ENCODE data around the gene PTPRG.

PTPRG gene

DNA sequence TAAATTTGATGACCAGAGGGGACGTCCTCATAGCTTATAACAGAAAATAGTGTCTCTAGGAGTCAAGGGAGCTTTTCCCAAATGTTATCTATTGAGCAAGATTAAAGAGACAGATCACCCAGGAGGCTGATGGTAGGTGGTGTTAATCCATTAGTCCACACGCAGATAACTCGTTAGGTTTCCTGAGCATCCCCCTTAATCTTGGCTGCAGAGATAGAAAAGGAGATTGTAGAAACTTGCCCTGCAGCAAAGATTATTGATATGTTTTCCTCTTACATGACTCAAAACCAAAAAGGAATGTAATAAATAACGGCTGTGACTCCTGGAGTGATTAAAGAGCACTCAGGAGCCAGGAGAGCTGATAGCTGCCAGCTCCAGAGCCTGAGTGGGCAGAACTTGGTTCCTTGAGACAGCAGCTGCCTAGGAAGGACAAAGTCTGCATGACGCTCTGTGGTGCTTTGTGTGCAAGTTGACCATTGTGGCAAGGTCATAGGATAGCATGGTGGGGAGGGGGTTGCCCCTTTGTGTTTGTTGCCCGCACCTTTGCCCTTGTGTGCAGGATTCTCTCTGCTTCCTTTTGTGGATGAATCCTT lies 234.8 kb downstream of the PTPRG start:
- Histone ChIP-seq H3K36me3 (ENCODE audit: control insufficient read depth, low read length) (no peaks in the 10 kb centered on the region), H4K20me1 (ENCODE audit: control insufficient read depth, insufficient read depth, low read depth, low read length) (no peaks in the 10 kb centered on the region), H3F3A (ENCODE audit: control insufficient read depth, insufficient read depth) (no peaks in the 10 kb centered on the region), H3K4me1 (ENCODE audit: control insufficient read depth, low read length) (no peaks in the 10 kb centered on the region), H3K27ac (ENCODE audit: low read depth, low read length) (no peak overlapping the region), H3K9me3 (ENCODE audit: control insufficient read depth, insufficient read depth, low read length) (no peaks in the 10 kb centered on the region), H3K79me2 (ENCODE audit: control insufficient read depth, low read length) (no peaks in the 10 kb centered on the region), H3K4me2 (ENCODE audit: low read length) (no peak overlapping the region), H3K9me2 (replicated peaks; ENCODE audit: control insufficient read depth, low read length) (no peaks in the 10 kb centered on the region), H3K27me3 (ENCODE audit: control insufficient read depth, low read length) (no peaks in the 10 kb centered on the region), H3K4me3 (ENCODE audit: low read length) (no peak overlapping the region)
- TF ChIP-seq, protein P1, sequence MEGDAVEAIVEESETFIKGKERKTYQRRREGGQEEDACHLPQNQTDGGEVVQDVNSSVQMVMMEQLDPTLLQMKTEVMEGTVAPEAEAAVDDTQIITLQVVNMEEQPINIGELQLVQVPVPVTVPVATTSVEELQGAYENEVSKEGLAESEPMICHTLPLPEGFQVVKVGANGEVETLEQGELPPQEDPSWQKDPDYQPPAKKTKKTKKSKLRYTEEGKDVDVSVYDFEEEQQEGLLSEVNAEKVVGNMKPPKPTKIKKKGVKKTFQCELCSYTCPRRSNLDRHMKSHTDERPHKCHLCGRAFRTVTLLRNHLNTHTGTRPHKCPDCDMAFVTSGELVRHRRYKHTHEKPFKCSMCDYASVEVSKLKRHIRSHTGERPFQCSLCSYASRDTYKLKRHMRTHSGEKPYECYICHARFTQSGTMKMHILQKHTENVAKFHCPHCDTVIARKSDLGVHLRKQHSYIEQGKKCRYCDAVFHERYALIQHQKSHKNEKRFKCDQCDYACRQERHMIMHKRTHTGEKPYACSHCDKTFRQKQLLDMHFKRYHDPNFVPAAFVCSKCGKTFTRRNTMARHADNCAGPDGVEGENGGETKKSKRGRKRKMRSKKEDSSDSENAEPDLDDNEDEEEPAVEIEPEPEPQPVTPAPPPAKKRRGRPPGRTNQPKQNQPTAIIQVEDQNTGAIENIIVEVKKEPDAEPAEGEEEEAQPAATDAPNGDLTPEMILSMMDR (IDR thresholded peaks at IDR 0.05; ENCODE audit: low read depth, low read length, poor library complexity, severe bottlenecking) = no peak
- no peak for TF ChIP-seq EZH2phosphoT487 (IDR thresholded peaks at IDR 0.05; ENCODE audit: borderline replicate concordance, low read length)

GRCh38 chr3:61796911-61797310 lies 235.5 kb downstream of the PTPRG start:
- Histone ChIP-seq H3K27me3 (ENCODE audit: control insufficient read depth, low read length) (no peaks in the 10 kb centered on the region), H3K9me2 (replicated peaks; ENCODE audit: control insufficient read depth, low read length) (no peaks in the 10 kb centered on the region), H3K9me3 (ENCODE audit: control insufficient read depth, insufficient read depth, low read length) (no peaks in the 10 kb centered on the region), H3K36me3 (ENCODE audit: control insufficient read depth, low read length) (no peaks in the 10 kb centered on the region), H3K4me2 (ENCODE audit: low read length) (no peak overlapping the region), H3K4me1 (ENCODE audit: control insufficient read depth, low read length) (no peaks in the 10 kb centered on the region), H4K20me1 (ENCODE audit: control insufficient read depth, insufficient read depth, low read depth, low read length) (no peaks in the 10 kb centered on the region), H3F3A (ENCODE audit: control insufficient read depth, insufficient read depth) (no peaks in the 10 kb centered on the region), H3K27ac (ENCODE audit: low read depth, low read length) (no peak overlapping the region), H3K4me3 (ENCODE audit: low read length) (no peak overlapping the region), H3K79me2 (ENCODE audit: control insufficient read depth, low read length) (no peaks in the 10 kb centered on the region)
- no peak for TF ChIP-seq EZH2phosphoT487 (IDR thresholded peaks at IDR 0.05; ENCODE audit: borderline replicate concordance, low read length)
- TF ChIP-seq, protein P1 (IDR thresholded peaks at IDR 0.05; ENCODE audit: low read depth, low read length, poor library complexity, severe bottlenecking) = no peak

- Histone ChIP-seq H3K9me2 (replicated peaks; ENCODE audit: control insufficient read depth, low read length) (no peaks in the 10 kb centered on the region), H3K4me2 (ENCODE audit: low read length) (no peak overlapping the region), H3K27ac (ENCODE audit: low read depth, low read length) (no peak overlapping the region), H3K9me3 (ENCODE audit: control insufficient read depth, insufficient read depth, low read length) (no peaks in the 10 kb centered on the region), H3K79me2 (ENCODE audit: control insufficient read depth, low read length) (no peaks in the 10 kb centered on the region), H3F3A (ENCODE audit: control insufficient read depth, insufficient read depth) (no peaks in the 10 kb centered on the region), H3K4me1 (ENCODE audit: control insufficient read depth, low read length) (no peaks in the 10 kb centered on the region), H4K20me1 (ENCODE audit: control insufficient read depth, insufficient read depth, low read depth, low read length) (no peaks in the 10 kb centered on the region), H3K4me3 (ENCODE audit: low read length) (no peak overlapping the region), H3K27me3 (ENCODE audit: control insufficient read depth, low read length) (no peaks in the 10 kb centered on the region), H3K36me3 (ENCODE audit: control insufficient read depth, low read length) (no peaks in the 10 kb centered on the region)
- TF ChIP-seq, protein P1 (IDR thresholded peaks at IDR 0.05; ENCODE audit: low read depth, low read length, poor library complexity, severe bottlenecking) = no peak
- no peak for TF ChIP-seq EZH2phosphoT487 (IDR thresholded peaks at IDR 0.05; ENCODE audit: borderline replicate concordance, low read length)
Observed at GRCh38 chr3:61802772-61803171, 241.4 kb downstream of the PTPRG start.

Data from DOHH2 (cell line).